Astrocyte of the cerebellum (primary cell): ENCODE data around the gene SPATA16.

ENCODE experiments used
- DNase-seq: peaks from one replicate; pipeline ENCODE4 v3.0.0-alpha.2; 2011; ENCODE audit warnings: low read depth
- H3K4me3 ChIP-seq: 2 replicates; pipeline ENCODE4 v1.5.1; 2011; ENCODE audit warnings: mild to moderate bottlenecking, low read depth, low read length, moderate library complexity
- in situ Hi-C: cut with HindIII; loops from 2 replicates; pipeline ENCODE4 v1.10.0; 2017; ENCODE audit warnings: low sequenced_read_pairs
- TF ChIP-seq, protein P1 (sequence below): IDR thresholded peaks from 2 replicates; pipeline ENCODE4 v1.5.1; 2012; ENCODE audit warnings: low read length, low read depth, moderate library complexity, mild to moderate bottlenecking; ENCODE audit errors: missing control alignments

The SPATA16 gene

DNA sequence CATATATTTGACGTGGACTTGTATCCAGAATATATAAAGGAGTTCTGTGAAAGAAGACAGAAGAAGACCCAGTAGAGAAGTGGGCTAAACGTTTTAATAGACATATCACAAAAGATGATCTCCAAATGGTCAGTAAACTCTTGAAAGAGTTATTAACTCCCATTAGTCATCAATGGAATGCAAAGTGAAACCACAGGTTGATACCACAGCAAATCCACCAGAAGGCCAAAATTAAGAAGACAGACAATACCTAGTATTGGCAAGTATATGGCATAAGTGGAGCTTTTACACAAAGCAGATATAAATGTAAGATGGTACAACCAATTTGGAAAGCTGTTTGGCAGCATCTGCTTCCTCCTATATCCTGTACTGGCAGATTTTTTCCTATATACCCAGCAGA is 6.0 kb downstream of the SPATA16 start:
- in situ Hi-C loops, result no loop called here
- TF ChIP-seq, protein P1, sequence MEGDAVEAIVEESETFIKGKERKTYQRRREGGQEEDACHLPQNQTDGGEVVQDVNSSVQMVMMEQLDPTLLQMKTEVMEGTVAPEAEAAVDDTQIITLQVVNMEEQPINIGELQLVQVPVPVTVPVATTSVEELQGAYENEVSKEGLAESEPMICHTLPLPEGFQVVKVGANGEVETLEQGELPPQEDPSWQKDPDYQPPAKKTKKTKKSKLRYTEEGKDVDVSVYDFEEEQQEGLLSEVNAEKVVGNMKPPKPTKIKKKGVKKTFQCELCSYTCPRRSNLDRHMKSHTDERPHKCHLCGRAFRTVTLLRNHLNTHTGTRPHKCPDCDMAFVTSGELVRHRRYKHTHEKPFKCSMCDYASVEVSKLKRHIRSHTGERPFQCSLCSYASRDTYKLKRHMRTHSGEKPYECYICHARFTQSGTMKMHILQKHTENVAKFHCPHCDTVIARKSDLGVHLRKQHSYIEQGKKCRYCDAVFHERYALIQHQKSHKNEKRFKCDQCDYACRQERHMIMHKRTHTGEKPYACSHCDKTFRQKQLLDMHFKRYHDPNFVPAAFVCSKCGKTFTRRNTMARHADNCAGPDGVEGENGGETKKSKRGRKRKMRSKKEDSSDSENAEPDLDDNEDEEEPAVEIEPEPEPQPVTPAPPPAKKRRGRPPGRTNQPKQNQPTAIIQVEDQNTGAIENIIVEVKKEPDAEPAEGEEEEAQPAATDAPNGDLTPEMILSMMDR, result no peak
- no peak overlapping the region for H3K4me3 ChIP-seq
- DNase-seq, result peak; percentile 12

DNA sequence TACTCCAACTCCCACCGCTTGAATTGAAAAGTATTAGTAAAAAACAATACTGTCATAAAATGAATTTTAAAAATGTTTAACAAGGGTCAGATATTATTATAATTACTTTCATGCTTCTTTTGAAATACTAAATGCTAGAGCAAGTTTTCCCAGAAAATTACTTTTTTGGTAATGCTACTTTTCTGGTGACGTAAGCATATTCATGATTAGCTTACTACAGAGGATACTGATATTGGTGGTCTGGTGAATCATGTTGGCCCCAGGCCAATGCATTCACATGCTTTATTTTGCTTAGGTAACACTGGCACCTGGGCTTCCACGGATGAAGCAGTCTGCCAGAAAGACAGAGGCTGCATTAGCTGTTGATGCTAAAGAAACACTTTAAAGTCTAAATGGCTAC is 12.4 kb downstream of the SPATA16 start:
- DNase-seq, result no peak
- TF ChIP-seq, protein P1, result no peak
- H3K4me3 ChIP-seq, result no peak overlapping the region
- in situ Hi-C loops, result no loop called here

DNA sequence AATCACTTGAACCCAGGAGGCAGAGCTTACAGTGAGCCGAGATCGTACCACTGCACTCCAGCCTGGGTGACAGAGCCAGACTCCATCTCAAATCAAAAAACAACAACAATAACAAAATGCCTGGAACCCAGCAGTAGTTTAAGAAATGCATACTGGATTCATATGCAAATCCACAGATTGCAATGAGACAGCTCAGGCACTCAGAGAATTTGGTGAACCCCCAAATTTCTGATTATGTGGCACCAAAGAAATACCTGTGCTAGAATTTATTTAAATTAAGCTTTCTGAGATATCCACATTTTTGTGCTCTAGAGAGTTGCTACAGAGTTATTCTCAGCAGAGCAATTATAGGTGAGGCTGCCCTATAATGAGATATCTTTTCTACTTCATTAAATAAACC is 29.7 kb downstream of the SPATA16 start:
- in situ Hi-C loops, result no loop called here
- no peak for DNase-seq
- no peak overlapping the region for H3K4me3 ChIP-seq
- TF ChIP-seq, protein P1, result no peak

DNA sequence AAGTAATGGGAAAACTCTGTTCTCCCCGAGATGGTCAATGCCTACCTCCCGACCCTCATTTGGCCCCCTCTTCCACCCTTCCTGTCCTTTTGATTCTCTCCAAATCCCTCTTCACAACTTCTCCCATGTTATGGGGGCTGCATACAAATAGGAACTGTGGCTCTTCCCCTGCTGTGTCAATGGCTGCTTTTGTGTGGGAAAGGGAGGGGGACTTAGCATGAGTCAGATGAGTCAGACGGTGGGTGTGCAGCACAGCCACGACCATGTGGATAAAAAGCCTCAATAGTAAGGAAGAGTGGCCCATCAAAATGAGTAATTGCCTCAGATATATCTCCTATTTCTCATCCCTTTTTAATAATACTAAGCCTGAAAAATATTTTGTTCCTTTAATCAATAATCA is 31.9 kb downstream of the SPATA16 start:
- in situ Hi-C loops, result no loop called here
- DNase-seq, result peak; percentile 19
- no peak overlapping the region for H3K4me3 ChIP-seq
- TF ChIP-seq, protein P1, result no peak

DNA sequence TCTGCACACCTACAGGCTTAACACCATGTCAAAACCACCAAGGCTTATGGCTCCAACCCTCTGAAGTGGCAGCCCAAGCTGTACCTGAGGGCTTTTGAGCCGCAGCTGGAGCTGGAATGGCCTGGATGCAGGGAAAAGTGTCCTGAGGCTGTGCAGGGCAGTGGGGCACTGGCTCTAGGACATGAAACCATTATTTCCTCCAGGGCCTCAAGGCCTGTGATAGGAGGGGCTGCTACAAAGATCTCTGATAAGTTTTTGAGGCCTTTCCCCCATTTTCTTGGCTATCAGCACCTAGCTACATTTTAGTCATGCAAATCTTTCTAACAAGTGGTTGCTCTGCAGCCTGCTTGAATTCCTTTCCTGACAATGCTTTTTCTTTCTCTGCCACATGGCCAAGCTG is 37.6 kb downstream of the SPATA16 start:
- TF ChIP-seq, protein P1, result no peak
- no peak for DNase-seq
- H3K4me3 ChIP-seq, result no peak overlapping the region
- in situ Hi-C loops, result no loop called here

DNA sequence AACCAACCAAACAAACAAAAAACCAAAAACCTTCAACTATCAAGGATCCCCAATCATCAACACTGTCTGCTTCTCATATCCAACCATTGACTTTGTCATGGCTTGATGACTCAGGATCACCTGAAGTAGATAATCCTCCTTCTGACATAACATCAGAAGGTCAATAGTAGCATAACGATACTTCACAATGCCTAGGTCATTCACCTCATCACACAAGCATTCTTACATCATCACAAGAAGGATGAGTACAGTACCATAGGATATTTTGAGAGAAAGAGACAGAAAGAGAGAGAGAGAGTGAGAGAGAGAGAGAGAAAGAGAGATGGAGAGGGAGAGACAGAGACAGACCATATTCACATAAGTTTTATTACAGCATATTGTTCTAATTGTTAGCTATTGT is 42.1 kb downstream of the SPATA16 start:
- no peak overlapping the region for H3K4me3 ChIP-seq
- in situ Hi-C loops, result no loop called here
- TF ChIP-seq, protein P1, result no peak
- no peak for DNase-seq
